ENCODE data around the gene TBC1D9B.

GRCh38 chr5:179824745-179825112 lies 83.0 kb downstream of the TBC1D9B start:
- no peak for TF ChIP-seq CTCF (conservative IDR thresholded peaks at IDR 0.05 in 1 of 2, IDR thresholded peaks at IDR 0.05 in 1 of 2; ENCODE audit: extremely low read depth in 1 of 2, insufficient read depth in 1 of 2, low read depth in 1 of 2, low read length in 2 of 2)
- TF ChIP-seq EZH2 (IDR thresholded peaks at IDR 0.05; ENCODE audit: borderline replicate concordance, low read length), result no peak
